Stimulated activated CD4-positive, alpha-beta T cell treated with anti-CD3 and anti-CD28 coated beads, Interleukin-2, amount 100 ng/mL, for 4 hours (primary cell): ENCODE data around the gene CDPF1.
A peak's percentile ranks its signal among the peaks of the same experiment; 100 is the strongest.
"Not testable (repeated sequence)": the region's sequence is repeated elsewhere in the genome, so short reads cannot be mapped to it uniquely, and the experiment has no call there.

Experiments used
- DNase-seq: peaks from one replicate; pipeline ENCODE4 v3.0.0-alpha.2; 2020; ENCODE audit warnings: low read depth

The CDPF1 gene

GRCh38 chr22:46281866-46282678, 32.0 kb upstream of the CDPF1 start:
- DNase-seq: no peak

GRCh38 chr22:46280999-46281623, 31.0 kb upstream of the CDPF1 start:
- no peak for DNase-seq

GRCh38 chr22:46280063-46280817, 30.1 kb upstream of the CDPF1 start:
- DNase-seq: no peak

- no peak for DNase-seq
Measured at GRCh38 chr22:46278656-46279645, 28.9 kb upstream of the CDPF1 start.

- DNase-seq: no peak
Measured at GRCh38 chr22:46276563-46276962, 26.5 kb upstream of the CDPF1 start.

GRCh38 chr22:46275455-46276122, 25.5 kb upstream of the CDPF1 start:
- no peak for DNase-seq

GRCh38 chr22:46274381-46274780, 24.3 kb upstream of the CDPF1 start:
- DNase-seq: no peak

GRCh38 chr22:46273432-46274148, 23.5 kb upstream of the CDPF1 start:
- no peak for DNase-seq

GRCh38 chr22:46272762-46273431, 22.8 kb upstream of the CDPF1 start:
- no peak for DNase-seq

- no peak for DNase-seq
Measured at GRCh38 chr22:46272196-46272595, 22.1 kb upstream of the CDPF1 start.

GRCh38 chr22:46269564-46269963, 19.5 kb upstream of the CDPF1 start:
- no peak for DNase-seq

GRCh38 chr22:46267431-46268279, 17.6 kb upstream of the CDPF1 start, which contains the start of gene TTC38:
Gene TTC38, plus strand, starts transcription at chr22:46268008. Its CDS starts 32 bp downstream, at chr22:46268040.
- peak; percentile 22 for DNase-seq

- not testable (repeated sequence) for DNase-seq
Measured at GRCh38 chr22:46265627-46266026, 15.5 kb upstream of the CDPF1 start.

- DNase-seq: not testable (repeated sequence)
Measured at GRCh38 chr22:46264520-46264919, 14.4 kb upstream of the CDPF1 start.

GRCh38 chr22:46263216-46263590, 13.1 kb upstream of the CDPF1 start, which contains the start of gene PKDREJ:
Gene PKDREJ, minus strand, starts transcription at chr22:46263343. Its CDS starts 21 bp downstream, at chr22:46263322.
- no peak for DNase-seq

GRCh38 chr22:46262449-46263215, 12.5 kb upstream of the CDPF1 start:
- no peak for DNase-seq

- no peak for DNase-seq
Measured at GRCh38 chr22:46260038-46260437, 9.9 kb upstream of the CDPF1 start.

GRCh38 chr22:46259374-46259773, 9.3 kb upstream of the CDPF1 start:
- DNase-seq: no peak
